Nephron progenitor cell (in vitro differentiated cells): ENCODE data around the gene RASL11B.
A peak's percentile ranks its signal among the peaks of the same experiment; 100 is the strongest.

ENCODE experiments used
- DNase-seq: peaks from one replicate; pipeline ENCODE4 v3.0.0; 2021
- H3K27ac Mint-ChIP-seq: 2 replicates; pipeline ENCODE4 v1.8.0; 2021; ENCODE audit warnings: mild to moderate bottlenecking, moderate library complexity, mixed read lengths
- H3K27me3 Mint-ChIP-seq: 2 replicates; pipeline ENCODE4 v1.8.0; 2021; ENCODE audit warnings: mild to moderate bottlenecking, low read depth, mixed read lengths; ENCODE audit not compliant: poor library complexity
- H3K36me3 Mint-ChIP-seq: 2 replicates; pipeline ENCODE4 v1.8.0; 2021; ENCODE audit warnings: low read depth, mixed read lengths
- H3K4me1 Mint-ChIP-seq: 2 replicates; pipeline ENCODE4 v1.8.0; 2021; ENCODE audit warnings: mixed read lengths
- H3K4me3 Mint-ChIP-seq: 2 replicates; pipeline ENCODE4 v1.8.0; 2021; ENCODE audit warnings: mild to moderate bottlenecking, moderate library complexity, mixed read lengths
- H3K9me3 Mint-ChIP-seq: 2 replicates; pipeline ENCODE4 v1.8.0; 2021; ENCODE audit warnings: mild to moderate bottlenecking, moderate library complexity, mixed read lengths
- TF ChIP-seq, protein P1 (sequence below): fragments of 200-600 bp; sonication (generic); IDR thresholded peaks from 2 replicates; pipeline ENCODE4 v1.5.0; 2021; ENCODE audit warnings: antibody characterized with exemption

The RASL11B gene

GRCh38 chr4:52842792-52843191 is 19.3 kb upstream of the RASL11B start:
- no peak for DNase-seq
- H3K9me3 Mint-ChIP-seq = no peaks in the 10 kb centered on the region
- no peak overlapping the region for H3K4me3 Mint-ChIP-seq
- no peaks in the 10 kb centered on the region for H3K27me3 Mint-ChIP-seq
- TF ChIP-seq, protein P1, sequence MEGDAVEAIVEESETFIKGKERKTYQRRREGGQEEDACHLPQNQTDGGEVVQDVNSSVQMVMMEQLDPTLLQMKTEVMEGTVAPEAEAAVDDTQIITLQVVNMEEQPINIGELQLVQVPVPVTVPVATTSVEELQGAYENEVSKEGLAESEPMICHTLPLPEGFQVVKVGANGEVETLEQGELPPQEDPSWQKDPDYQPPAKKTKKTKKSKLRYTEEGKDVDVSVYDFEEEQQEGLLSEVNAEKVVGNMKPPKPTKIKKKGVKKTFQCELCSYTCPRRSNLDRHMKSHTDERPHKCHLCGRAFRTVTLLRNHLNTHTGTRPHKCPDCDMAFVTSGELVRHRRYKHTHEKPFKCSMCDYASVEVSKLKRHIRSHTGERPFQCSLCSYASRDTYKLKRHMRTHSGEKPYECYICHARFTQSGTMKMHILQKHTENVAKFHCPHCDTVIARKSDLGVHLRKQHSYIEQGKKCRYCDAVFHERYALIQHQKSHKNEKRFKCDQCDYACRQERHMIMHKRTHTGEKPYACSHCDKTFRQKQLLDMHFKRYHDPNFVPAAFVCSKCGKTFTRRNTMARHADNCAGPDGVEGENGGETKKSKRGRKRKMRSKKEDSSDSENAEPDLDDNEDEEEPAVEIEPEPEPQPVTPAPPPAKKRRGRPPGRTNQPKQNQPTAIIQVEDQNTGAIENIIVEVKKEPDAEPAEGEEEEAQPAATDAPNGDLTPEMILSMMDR = no peak
- no peaks in the 10 kb centered on the region for H3K36me3 Mint-ChIP-seq
- H3K4me1 Mint-ChIP-seq = peaks cover 67% of the 10 kb centered on the region
- peak overlapping the region; percentile 97 for H3K27ac Mint-ChIP-seq

DNA sequence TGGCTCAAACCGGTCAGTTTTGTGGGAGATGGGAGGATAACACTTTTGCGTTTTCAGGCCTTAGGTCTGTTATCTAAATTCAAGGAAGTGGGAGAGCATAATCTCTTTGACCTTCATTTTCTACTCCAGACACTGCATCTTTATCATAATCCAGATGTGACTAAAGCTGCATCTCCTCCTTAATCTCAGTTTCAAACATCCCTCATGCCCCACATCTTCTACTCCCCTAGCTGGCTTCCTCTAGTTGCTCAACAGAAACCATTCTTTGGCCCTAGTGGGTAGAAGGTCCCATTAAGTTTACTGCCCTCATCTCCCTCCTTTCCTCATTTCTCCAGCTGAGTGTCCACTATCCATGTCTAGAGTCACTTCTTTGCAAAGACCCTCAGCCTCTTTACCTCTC is 18.8 kb upstream of the RASL11B start:
- Mint-ChIP-seq H3K27me3 (no peaks in the 10 kb centered on the region), H3K27ac (peak overlapping the region; percentile 97)

GRCh38 chr4:52843958-52844357 is 18.2 kb upstream of the RASL11B start:
- no peak for DNase-seq
- no peaks in the 10 kb centered on the region for H3K36me3 Mint-ChIP-seq
- H3K27me3 Mint-ChIP-seq = no peaks in the 10 kb centered on the region
- H3K4me3 Mint-ChIP-seq = no peak overlapping the region
- TF ChIP-seq, protein P1 = no peak
- H3K4me1 Mint-ChIP-seq = peaks cover 59% of the 10 kb centered on the region
- H3K27ac Mint-ChIP-seq = peak overlapping the region; percentile 60
- H3K9me3 Mint-ChIP-seq = no peaks in the 10 kb centered on the region

More for the DNA sequence above, 18.8 kb upstream of the RASL11B start:
- DNase-seq = no peak
- Mint-ChIP-seq H3K4me1 (peaks cover 65% of the 10 kb centered on the region), H3K36me3 (no peaks in the 10 kb centered on the region), H3K4me3 (no peak overlapping the region), H3K9me3 (no peaks in the 10 kb centered on the region)
- TF ChIP-seq, protein P1 = no peak

DNA sequence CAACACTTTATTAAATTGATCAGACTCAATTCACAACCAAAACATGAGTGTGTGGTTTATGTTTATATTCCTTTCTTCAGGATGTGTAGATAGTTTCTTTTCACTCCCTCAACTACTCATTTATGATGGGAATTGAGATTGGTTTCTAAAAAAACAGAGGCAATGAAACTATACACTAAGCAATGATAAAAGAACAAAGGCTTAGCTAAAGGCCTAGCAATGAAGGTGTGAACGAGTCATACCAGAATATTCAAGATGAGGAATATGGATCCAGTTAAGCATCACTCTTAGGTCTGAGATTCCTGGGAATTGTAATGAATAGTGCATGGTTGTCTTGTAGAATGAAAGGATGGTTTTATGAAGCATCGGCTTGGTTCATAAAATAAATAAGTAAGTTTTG is 17.5 kb upstream of the RASL11B start:
- TF ChIP-seq, protein P1 = no peak
- DNase-seq = no peak
- Mint-ChIP-seq H3K27me3 (no peaks in the 10 kb centered on the region), H3K27ac (no peak overlapping the region), H3K4me1 (peaks cover 52% of the 10 kb centered on the region), H3K4me3 (no peak overlapping the region), H3K9me3 (no peaks in the 10 kb centered on the region), H3K36me3 (no peaks in the 10 kb centered on the region)

DNA sequence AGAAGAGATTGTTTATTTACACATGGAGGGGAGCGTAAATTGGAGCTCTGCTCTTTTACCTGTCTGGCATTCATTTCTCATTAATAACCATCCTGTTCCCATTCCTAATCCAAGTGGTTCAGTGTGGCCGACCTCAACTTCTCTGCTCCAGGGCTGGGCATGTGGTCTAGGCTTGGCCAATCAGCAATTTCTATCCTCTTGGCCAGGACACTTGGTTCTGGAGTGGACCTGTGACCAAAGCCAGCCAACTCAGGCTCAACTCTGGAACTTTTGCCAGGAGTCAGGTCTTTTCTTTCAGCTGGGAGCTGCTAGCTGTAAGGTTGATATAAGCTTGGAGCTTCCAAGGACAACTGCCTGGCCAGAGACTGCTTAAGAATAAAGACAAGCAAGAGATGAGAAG is 15.6 kb upstream of the RASL11B start:
- H3K4me3 Mint-ChIP-seq = no peak overlapping the region
- H3K27me3 Mint-ChIP-seq = peaks cover 4% of the 10 kb centered on the region
- no peak overlapping the region for H3K27ac Mint-ChIP-seq
- peaks cover 33% of the 10 kb centered on the region for H3K4me1 Mint-ChIP-seq
- no peaks in the 10 kb centered on the region for H3K36me3 Mint-ChIP-seq
- TF ChIP-seq, protein P1 = no peak
- DNase-seq = no peak
- H3K9me3 Mint-ChIP-seq = no peaks in the 10 kb centered on the region

GRCh38 chr4:52848254-52848653 is 13.9 kb upstream of the RASL11B start:
- no peak for DNase-seq
- TF ChIP-seq, protein P1 = no peak
- Mint-ChIP-seq H3K9me3 (no peaks in the 10 kb centered on the region), H3K36me3 (no peaks in the 10 kb centered on the region), H3K27ac (no peak overlapping the region), H3K4me1 (peaks cover 28% of the 10 kb centered on the region), H3K27me3 (peaks cover 4% of the 10 kb centered on the region), H3K4me3 (no peak overlapping the region)
